T-cell (primary cell): ENCODE results near the gene RAPGEF2. TPM values are rescaled to one million over a fixed set of nuclear protein-coding genes. Genes with fewer than 3 reads are reported as not detected.

Experiments
- ATAC-seq, 4 experiments: fragments of 200-7000 bp in 3 of 4; fragments of 150-1000 bp in 1 of 4; cut with Tn5 transposase; replicated peaks in 1 of 4; 1 replicate in 3 of 4; 2 replicates in 1 of 4; pipeline ENCODE4 v1.10.0; 2021; ENCODE audit warnings: moderate library complexity in 3 of 4, mild to moderate bottlenecking in 2 of 4, moderate number of reproducible peaks in 1 of 4
- CTCF ChIA-PET, 2 donors: fragments of 300-600 bp; sonication (Branson Sonifier 250); formaldehyde crosslinking; loops; one replicate each; lab custom pipeline; 2022; ENCODE audit warnings: antibody characterized with exemption in 2 of 2; lab: Charles Lee
- POLR2A ChIA-PET, 2 donors: fragments of 300-600 bp; sonication (Branson Sonifier 250); formaldehyde crosslinking; loops; one replicate each; lab custom pipeline; 2022; ENCODE audit warnings: antibody characterized with exemption in 2 of 2; lab: Charles Lee
- DNase-seq, 35 experiments: peaks; one replicate each; pipeline versions ENCODE4 v3.0.0 to v3.0.0-alpha.2; 2013 to 2023
- H3K27ac ChIP-seq: one replicate; pipeline ENCODE4 v1.5.1; 2013; ENCODE audit warnings: low read length
- H3K27me3 ChIP-seq, 2 experiments: replicated peaks in 1 of 2; 1 replicate in 1 of 2; 2 replicates in 1 of 2; pipeline versions ENCODE4 v1.6.1 to v1.7.0; 2013; ENCODE audit warnings: low read length in 1 of 2, mixed read lengths in 1 of 2; ENCODE audit not compliant: control insufficient read depth in 2 of 2, insufficient read depth in 2 of 2; ENCODE audit errors: extremely low read depth in 1 of 2
- H3K36me3 ChIP-seq, 2 donors: 1 replicate in 1 of 2; 2 replicates in 1 of 2; pipeline versions ENCODE4 v1.6.1 to v1.7.0; 2013; ENCODE audit warnings: low read length in 1 of 2; ENCODE audit not compliant: control insufficient read depth in 2 of 2, insufficient read depth in 1 of 2; ENCODE audit errors: extremely low read depth in 1 of 2
- H3K4me1 ChIP-seq, 2 experiments: 1 replicate in 1 of 2; 2 replicates in 1 of 2; pipeline versions ENCODE4 v1.6.1 to v1.7.0; 2013; ENCODE audit warnings: low read length in 2 of 2, mixed read lengths in 1 of 2; ENCODE audit not compliant: insufficient read depth in 2 of 2, control insufficient read depth in 1 of 2; ENCODE audit errors: extremely low read depth in 1 of 2
- H3K4me3 ChIP-seq, 2 donors: 1 replicate in 1 of 2; 2 replicates in 1 of 2; pipeline versions ENCODE4 v1.5.1 to v1.7.0; 2013; ENCODE audit warnings: mild to moderate bottlenecking in 2 of 2, low read length in 1 of 2, moderate library complexity in 1 of 2; ENCODE audit not compliant: control insufficient read depth in 1 of 2; ENCODE audit errors: extremely low read depth in 1 of 2
- H3K9me3 ChIP-seq: 2 replicates; pipeline ENCODE4 v1.7.0; 2013
- H3K27ac Mint-ChIP-seq, 2 donors: one replicate each; pipeline ENCODE4 v1.8.0; 2020 to 2021; ENCODE audit warnings: mild to moderate bottlenecking in 2 of 2, mixed read lengths in 2 of 2
- H3K27me3 Mint-ChIP-seq, 2 donors: one replicate each; pipeline ENCODE4 v1.8.0; 2021 to 2022; ENCODE audit warnings: mixed read lengths in 2 of 2
- H3K36me3 Mint-ChIP-seq: one replicate; pipeline ENCODE4 v1.8.0; 2021; ENCODE audit warnings: mixed read lengths
- H3K4me1 Mint-ChIP-seq, 3 donors: one replicate each; pipeline ENCODE4 v1.8.0; 2020 to 2022; ENCODE audit warnings: mixed read lengths in 3 of 3, mild to moderate bottlenecking in 1 of 3
- H3K4me3 Mint-ChIP-seq, 3 donors: one replicate each; pipeline ENCODE4 v1.8.0; 2020 to 2022; ENCODE audit warnings: mild to moderate bottlenecking in 3 of 3, mixed read lengths in 3 of 3, moderate library complexity in 3 of 3
- H3K9me3 Mint-ChIP-seq, 3 donors: one replicate each; pipeline ENCODE4 v1.8.0; 2020 to 2022; ENCODE audit warnings: mixed read lengths in 3 of 3
- whole genome bisulfite sequencing: methylation state at CpG from one replicate; pipeline ENCODE4 v1.1.5; 2013; ENCODE audit warnings: missing lambda C conversion rate; ENCODE audit not compliant: insufficient coverage; 5-methylcytosine and 5-hydroxymethylcytosine counted together
- total RNA-seq, 35 experiments: library from RNA in 6 of 35; stranded (reverse) in 6 of 35; fragments of 120-200 nt in 1 of 35; gene quantifications; one replicate each; pipeline versions ENCODE4 v1.2.1 to v1.2.4 and lab custom pipeline; 2013 to 2026

The RAPGEF2 gene
- total RNA-seq, 5 donors from 2014 or later (not counting 1 experiment from before 2014, with no cell fraction given): 16.8 to 28.5 (median 26.4) TPM

GRCh38 chr4:159121371-159121770 is 18.5 kb downstream of the RAPGEF2 start:
- Mint-ChIP-seq H3K4me3 (no peak overlapping the region), H3K9me3 (no peaks in the 10 kb centered on the region), H3K27me3 (no peaks in the 10 kb centered on the region), H3K36me3 (no peaks in the 10 kb centered on the region), H3K27ac (no peak overlapping the region), H3K4me1 (peaks cover 17 to 44% (median 33%) of the 10 kb centered on the region in 3 donors)
- Histone ChIP-seq H3K36me3 (no peaks in the 10 kb centered on the region), H3K27me3 (no peaks in the 10 kb centered on the region), H3K4me3 (no peak overlapping the region), H3K27ac (no peak overlapping the region), H3K9me3 (no peaks in the 10 kb centered on the region), H3K4me1 (peaks cover 0 to 4% of the 10 kb centered on the region in 2 experiments)
- ATAC-seq (no peak), DNase-seq (no peak)
- POLR2A ChIA-PET: no interaction called here
- WGBS: 90% methylated on average over 2 of the region's 2 CpGs
- CTCF ChIA-PET: interaction anchor here in 1 of 2 donors (0.6 kb wide), 2 partner anchors 53 to 59 kb away, joined by 3 read pairs; no protein-coding TSS in a partner anchor

GRCh38 chr4:159126716-159127115 is 23.8 kb downstream of the RAPGEF2 start:
- Histone ChIP-seq H3K9me3 (no peaks in the 10 kb centered on the region), H3K27ac (no peak overlapping the region), H3K4me3 (no peak overlapping the region), H3K4me1 (no peaks in the 10 kb centered on the region), H3K27me3 (no peaks in the 10 kb centered on the region), H3K36me3 (no peaks in the 10 kb centered on the region)
- Mint-ChIP-seq H3K36me3 (no peaks in the 10 kb centered on the region), H3K9me3 (no peaks in the 10 kb centered on the region), H3K27me3 (no peaks in the 10 kb centered on the region), H3K27ac (no peak overlapping the region), H3K4me3 (no peak overlapping the region), H3K4me1 (peaks cover 21 to 34% (median 22%) of the 10 kb centered on the region in 3 donors)
- no peak for ATAC-seq
- DNase-seq: no peak
- CTCF ChIA-PET: no interaction called here
- POLR2A ChIA-PET: no interaction called here
- no CpG with 5 or more reads among the region's 5 CpGs for WGBS

- no peak for ATAC-seq
- no peak overlapping the region for H3K27ac ChIP-seq
- no peaks in the 10 kb centered on the region for H3K27me3 Mint-ChIP-seq
Observed at GRCh38 chr4:159127745-159128518, 25.1 kb downstream of the RAPGEF2 start.

GRCh38 chr4:159129814-159130550 is 27.1 kb downstream of the RAPGEF2 start:
- DNase-seq (no peak), ATAC-seq (no peak)
- H3K9me3 ChIP-seq: no peaks in the 10 kb centered on the region
- Mint-ChIP-seq H3K36me3 (peaks cover 6% of the 10 kb centered on the region), H3K4me1 (peaks cover 19 to 36% (median 21%) of the 10 kb centered on the region in 3 donors), H3K4me3 (no peak overlapping the region), H3K27me3 (no peaks in the 10 kb centered on the region), H3K27ac (no peak overlapping the region), H3K9me3 (no peaks in the 10 kb centered on the region)
- no peak overlapping the region for H3K27ac ChIP-seq
- no CpG with 5 or more reads among the region's 2 CpGs for WGBS
- ChIA-PET CTCF (interaction anchor here in 1 of 2 donors (0.7 kb wide), 1 partner anchor 540 kb away, joined by 3 read pairs; no protein-coding TSS in a partner anchor), POLR2A (no interaction called here)
- no peak overlapping the region for H3K4me3 ChIP-seq
- no peaks in the 10 kb centered on the region for H3K27me3 ChIP-seq
- no peaks in the 10 kb centered on the region for H3K36me3 ChIP-seq
- no peaks in the 10 kb centered on the region for H3K4me1 ChIP-seq

More at GRCh38 chr4:159127745-159128518, 25.1 kb downstream of the RAPGEF2 start:
- Mint-ChIP-seq H3K36me3 (no peaks in the 10 kb centered on the region), H3K4me3 (no peak overlapping the region), H3K27ac (no peak overlapping the region), H3K4me1 (peaks cover 21 to 34% (median 22%) of the 10 kb centered on the region in 3 donors), H3K9me3 (no peaks in the 10 kb centered on the region)
- no peak for DNase-seq
- Histone ChIP-seq H3K4me3 (no peak overlapping the region), H3K4me1 (no peaks in the 10 kb centered on the region), H3K9me3 (no peaks in the 10 kb centered on the region), H3K36me3 (no peaks in the 10 kb centered on the region), H3K27me3 (no peaks in the 10 kb centered on the region)
- POLR2A ChIA-PET: interaction anchor here in 1 of 2 donors (0.6 kb wide), 1 partner anchor 452 kb away, joined by 4 read pairs; no protein-coding TSS in a partner anchor
- CTCF ChIA-PET: no interaction called here
- no CpG with 5 or more reads among the region's 4 CpGs for WGBS

- H3K4me1 ChIP-seq: no peaks in the 10 kb centered on the region
- H3K36me3 Mint-ChIP-seq: peaks cover 14% of the 10 kb centered on the region
- no peaks in the 10 kb centered on the region for H3K27me3 ChIP-seq
- ChIA-PET CTCF (no interaction called here), POLR2A (interaction anchor here in 1 of 2 donors (0.6 kb wide), 2 partner anchors 19 to 792 kb away, joined by 3 to 9 read pairs; no protein-coding TSS in a partner anchor)
- H3K4me3 ChIP-seq: no peak overlapping the region
- H3K27ac ChIP-seq: no peak overlapping the region
- H3K9me3 ChIP-seq: no peaks in the 10 kb centered on the region
- no CpG with 5 or more reads among the region's 6 CpGs for WGBS
- ATAC-seq (no peak), DNase-seq (no peak)
- H3K9me3 Mint-ChIP-seq: no peaks in the 10 kb centered on the region
- no peaks in the 10 kb centered on the region for H3K36me3 ChIP-seq
- H3K4me1 Mint-ChIP-seq: peaks cover 9 to 28% (median 18%) of the 10 kb centered on the region in 3 donors
- H3K27ac Mint-ChIP-seq: no peak overlapping the region
- H3K27me3 Mint-ChIP-seq: no peaks in the 10 kb centered on the region
- no peak overlapping the region for H3K4me3 Mint-ChIP-seq
Observed at GRCh38 chr4:159131564-159131963, 28.7 kb downstream of the RAPGEF2 start.

- POLR2A ChIA-PET: no interaction called here
- H3K36me3 ChIP-seq: no peaks in the 10 kb centered on the region
- H3K9me3 ChIP-seq: no peaks in the 10 kb centered on the region
- CTCF ChIA-PET: interaction anchor here in 1 of 2 donors (0.6 kb wide), 1 partner anchor 118 kb away, joined by 3 read pairs; no protein-coding TSS in a partner anchor
- H3K36me3 Mint-ChIP-seq: peaks cover 14% of the 10 kb centered on the region
- no peaks in the 10 kb centered on the region for H3K27me3 Mint-ChIP-seq
- no peaks in the 10 kb centered on the region for H3K4me1 ChIP-seq
- H3K27ac Mint-ChIP-seq: no peak overlapping the region
- peaks cover 4 to 30% (median 10%) of the 10 kb centered on the region in 3 donors for H3K4me1 Mint-ChIP-seq
- no peak overlapping the region for H3K27ac ChIP-seq
- no peak overlapping the region for H3K4me3 Mint-ChIP-seq
- no peak for DNase-seq
- no peak overlapping the region for H3K4me3 ChIP-seq
- WGBS: no CpG with 5 or more reads among the region's 2 CpGs
- no peak for ATAC-seq
- H3K27me3 ChIP-seq: no peaks in the 10 kb centered on the region
- H3K9me3 Mint-ChIP-seq: no peaks in the 10 kb centered on the region
Observed at GRCh38 chr4:159134429-159134828, 31.6 kb downstream of the RAPGEF2 start.
